Medulla oblongata (tissue), 1 donor: ENCODE results near the gene ORC1.
"Not testable (repeated sequence)": the region's sequence is repeated elsewhere in the genome, so short reads cannot be mapped to it uniquely, and the experiment has no call there.

Experiments
- DNase-seq: peaks from one replicate; pipeline ENCODE4 v3.0.0-alpha.2; 2015; ENCODE audit errors: extremely low spot score

Gene ORC1

GRCh38 chr1:52386458-52386857 lies 17.8 kb downstream of the ORC1 start:
- no peak for DNase-seq

- no peak for DNase-seq
These were observed 18.8 kb downstream of the ORC1 start for GRCh38 chr1:52385376-52385775.

GRCh38 chr1:52369851-52370250 lies 34.4 kb downstream of the ORC1 start:
- DNase-seq: not testable (repeated sequence)

GRCh38 chr1:52368383-52369172 lies 35.6 kb downstream of the ORC1 start:
- DNase-seq: peak; percentile 44

GRCh38 chr1:52367272-52367671 lies 37.0 kb downstream of the ORC1 start:
- no peak for DNase-seq

GRCh38 chr1:52366517-52366827 lies 37.8 kb downstream of the ORC1 start:
- DNase-seq: no peak

GRCh38 chr1:52365746-52366516 lies 38.3 kb downstream of the ORC1 start, which contains the start of gene CC2D1B:
CC2D1B (minus strand) TSS chr1:52366205; CDS start chr1:52364620, 1,585 bp downstream.
- peak; percentile 94 for DNase-seq

GRCh38 chr1:52365071-52365745 lies 39.0 kb downstream of the ORC1 start:
- peak; percentile 53 for DNase-seq

- no peak for DNase-seq
These were observed 39.9 kb downstream of the ORC1 start for GRCh38 chr1:52364235-52364839.

- no peak for DNase-seq
These were observed 43.6 kb downstream of the ORC1 start for GRCh38 chr1:52360595-52360968.

- DNase-seq: no peak
These were observed 44.3 kb downstream of the ORC1 start for GRCh38 chr1:52359676-52360594.

GRCh38 chr1:52358851-52359497 lies 45.2 kb downstream of the ORC1 start:
- DNase-seq: no peak

GRCh38 chr1:52357397-52357796 lies 46.8 kb downstream of the ORC1 start:
- DNase-seq: no peak

GRCh38 chr1:52356818-52357355 lies 47.3 kb downstream of the ORC1 start:
- DNase-seq: no peak

- DNase-seq: no peak
These were observed 48.2 kb downstream of the ORC1 start for GRCh38 chr1:52355847-52356505.

- DNase-seq: no peak
These were observed 48.8 kb downstream of the ORC1 start for GRCh38 chr1:52355436-52355835.

- DNase-seq: no peak
These were observed 51.5 kb downstream of the ORC1 start for GRCh38 chr1:52352690-52353089.

- peak; percentile 70 for DNase-seq
These were observed 55.4 kb downstream of the ORC1 start for GRCh38 chr1:52348704-52349300.

- DNase-seq: no peak
These were observed 57.6 kb downstream of the ORC1 start for GRCh38 chr1:52346653-52347052.
